Measurements from ENCODE around the gene CCDC74A.

DNA sequence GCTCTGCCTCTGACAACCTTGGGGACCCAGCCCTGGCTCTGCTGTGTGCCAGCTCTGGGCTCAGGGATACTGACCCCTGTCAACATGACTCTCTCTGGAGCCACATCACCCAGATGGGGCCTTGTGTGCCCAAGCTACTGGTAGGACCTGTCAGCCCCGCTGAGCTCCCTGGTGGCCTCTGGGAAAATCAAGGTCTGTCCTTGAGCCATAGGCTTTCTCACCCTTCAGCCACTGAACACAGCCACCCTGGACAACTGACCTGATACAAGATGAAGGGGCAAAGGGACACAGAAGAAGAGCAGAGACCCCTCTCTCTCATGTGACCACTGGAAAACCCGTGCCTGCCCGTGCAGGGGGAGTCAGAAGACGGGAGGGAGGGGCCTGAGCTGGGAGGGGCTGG lies 7.8 kb downstream of the CCDC74A start:
- TF ChIP-seq ESRRG (CRISPR knock-in tag; IDR thresholded peaks at IDR 0.05) (no peak), ISL1 (CRISPR knock-in tag; IDR thresholded peaks at IDR 0.05) (no peak), ZFP30 (CRISPR knock-in tag; IDR thresholded peaks at IDR 0.05) (no peak), SNAI2 (CRISPR knock-in tag; IDR thresholded peaks at IDR 0.05) (no peak), ZNF565 (CRISPR knock-in tag; conservative IDR thresholded peaks at IDR 0.05; ENCODE audit: low read depth) (no peak)
